GM12878 (cell line): ENCODE results near the gene KEL. TPM values are rescaled to one million over a fixed set of nuclear protein-coding genes. Genes with fewer than 3 reads are reported as not detected.

Experiments
- ATAC-seq: fragments of 200-7000 bp; cut with Tn5 transposase; 3 replicates; pipeline ENCODE4 v1.9.1; 2020; ENCODE audit warnings: mild to moderate bottlenecking, moderate library complexity
- BruUV-seq: library from RNA; stranded (reverse); fragments of 400-500 nt; replicated peaks from 2 replicates; lab custom pipeline; 2021; lab: Mats Ljungman, UMichigan
- CTCF ChIA-PET: fragments of 300-600 bp; sonication (Branson Sonifier 250); formaldehyde crosslinking; extraction: SDS; loops from one replicate; lab custom pipeline; 2021; ENCODE audit warnings: inconsistent platforms; lab: Yijun Ruan, JAX
- POLR2A ChIA-PET: fragments of 350-600 bp; formaldehyde crosslinking; extraction: SDS; loops from one replicate; lab custom pipeline; 2021; ENCODE audit warnings: inconsistent platforms; lab: Charles Lee
- RAD21 ChIA-PET: fragments of 300-600 bp; sonication (Branson Sonifier 250); formaldehyde crosslinking; loops from one replicate; lab custom pipeline; 2023; ENCODE audit warnings: antibody characterized with exemption; ENCODE audit not compliant: unreplicated experiment; lab: Charles Lee
- SMC1A ChIA-PET: fragments of 300-600 bp; sonication (Branson Sonifier 250); formaldehyde crosslinking; loops from one replicate; lab custom pipeline; 2023; ENCODE audit not compliant: unreplicated experiment, uncharacterized antibody; lab: Charles Lee
- DNase-seq: peaks from one replicate; pipeline ENCODE4 v3.0.0-alpha.2; 2011; ENCODE audit warnings: low read depth, low spot score
- FAIRE-seq: peaks from 3 replicates; lab custom pipeline; 2011; peaks lifted over from hg19 to GRCh38; lab: Jason Lieb, UNC
- H2AFZ ChIP-seq: 2 replicates; pipeline ENCODE4 v1.6.0; 2011; ENCODE audit warnings: low read depth, low read length, control low read depth; ENCODE audit not compliant: control insufficient read depth
- H3K27ac ChIP-seq: 2 replicates; pipeline ENCODE4 v1.5.1; 2011; ENCODE audit warnings: control low read depth; ENCODE audit not compliant: control insufficient read depth, insufficient read depth
- H3K27me3 ChIP-seq, 2 experiments: replicated peaks in 1 of 2; 2 replicates each; pipeline versions ENCODE4 v1.6.0 to v1.6.1; 2011; ENCODE audit warnings: low read length in 1 of 2; ENCODE audit not compliant: control insufficient read depth in 2 of 2, insufficient read depth in 2 of 2
- H3K36me3 ChIP-seq, 2 experiments: 2 replicates each; pipeline ENCODE4 v1.5.1; 2011; ENCODE audit warnings: low read length in 1 of 2; ENCODE audit not compliant: control insufficient read depth in 2 of 2, insufficient read depth in 2 of 2
- H3K4me1 ChIP-seq: 2 replicates; pipeline ENCODE4 v1.6.1; 2011; ENCODE audit warnings: mild to moderate bottlenecking, low read length, moderate library complexity, mixed read lengths; ENCODE audit not compliant: control insufficient read depth, insufficient read depth
- H3K4me2 ChIP-seq: 2 replicates; pipeline ENCODE4 v1.6.0; 2011; ENCODE audit warnings: control low read depth; ENCODE audit not compliant: control insufficient read depth, insufficient read depth
- H3K4me3 ChIP-seq: fragments of 200-600 bp; sonication (generic); 2 replicates; pipeline ENCODE4 v1.5.1; 2016
- H3K79me2 ChIP-seq: 2 replicates; pipeline ENCODE4 v1.6.0; 2011; ENCODE audit warnings: low read length; ENCODE audit not compliant: control insufficient read depth, insufficient read depth
- H3K9ac ChIP-seq: 2 replicates; pipeline ENCODE4 v1.8.0; 2011; ENCODE audit warnings: low read length, control low read depth, mixed read lengths; ENCODE audit not compliant: control insufficient read depth, insufficient read depth
- H3K9me3 ChIP-seq: replicated peaks from 3 replicates; pipeline ENCODE4 v1.5.1; 2011; ENCODE audit warnings: mild to moderate bottlenecking, low read length; ENCODE audit not compliant: control insufficient read depth, insufficient read depth
- H4K20me1 ChIP-seq: 2 replicates; pipeline ENCODE4 v1.6.0; 2011; ENCODE audit not compliant: control insufficient read depth, insufficient read depth
- CREB1 ChIP-seq: IDR thresholded peaks from 2 replicates; pipeline ENCODE4 v1.6.1; 2012; ENCODE audit warnings: low read depth, mild to moderate bottlenecking, inconsistent platforms
- EP300 ChIP-seq, 2 experiments: fragments of 150-350 bp in 1 of 2; IDR thresholded peaks; 2 replicates each; pipeline ENCODE4 v1.6.1; 2011 to 2012; ENCODE audit warnings: low read depth in 2 of 2, low read length in 2 of 2, borderline replicate concordance in 1 of 2, improper control_type of control experiment in 1 of 2, inconsistent platforms in 1 of 2; ENCODE audit not compliant: control insufficient read depth in 1 of 2
- ESRRA ChIP-seq: IDR thresholded peaks from 2 replicates; pipeline ENCODE4 v1.6.1; 2012; ENCODE audit warnings: mild to moderate bottlenecking, low read length, improper control_type of control experiment
- HDGF ChIP-seq: fragments of 450-650 bp; IDR thresholded peaks from 2 replicates; pipeline ENCODE4 v1.6.1; 2016; ENCODE audit warnings: antibody characterized with exemption
- IRF4 ChIP-seq: IDR thresholded peaks from 2 replicates; pipeline ENCODE4 v1.6.1; 2011; ENCODE audit warnings: low read depth, low read length
- LARP7 ChIP-seq: fragments of 450-650 bp; IDR thresholded peaks from 2 replicates; pipeline ENCODE4 v1.6.1; 2017; ENCODE audit warnings: mild to moderate bottlenecking
- MYC ChIP-seq: IDR thresholded peaks from 2 replicates; pipeline ENCODE4 v1.6.1; 2011; ENCODE audit warnings: mild to moderate bottlenecking, low read length, moderate library complexity, inconsistent platforms; ENCODE audit not compliant: insufficient read depth, insufficient replicate concordance, insufficient read length, severe bottlenecking
- NR2F1 ChIP-seq: fragments of 450-650 bp; conservative IDR thresholded peaks from 2 replicates; pipeline ENCODE4 v1.6.1; 2017; ENCODE audit warnings: mild to moderate bottlenecking
- PAX8 ChIP-seq: fragments of 450-650 bp; IDR thresholded peaks from 2 replicates; pipeline ENCODE4 v1.6.1; 2017; ENCODE audit warnings: mild to moderate bottlenecking, moderate library complexity
- SMAD1 ChIP-seq: fragments of 450-650 bp; IDR thresholded peaks from 2 replicates; pipeline ENCODE4 v1.6.1; 2018; ENCODE audit warnings: mild to moderate bottlenecking, low read depth; ENCODE audit not compliant: partially characterized antibody
- TARDBP ChIP-seq: IDR thresholded peaks from 2 replicates; pipeline ENCODE4 v1.6.1; 2016; ENCODE audit warnings: borderline replicate concordance
- ZNF217 ChIP-seq: fragments of 450-650 bp; IDR thresholded peaks from 2 replicates; pipeline ENCODE4 v1.6.1; 2017; ENCODE audit warnings: antibody characterized with exemption, mild to moderate bottlenecking
- WGBS: methylation state at CpG from one replicate; pipeline ENCODE4 v1.1.6; 2016; ENCODE audit warnings: low lambda C conversion rate; ENCODE audit not compliant: insufficient replicate concordance, insufficient coverage; ENCODE audit errors: missing lambda C conversion rate; 5-methylcytosine and 5-hydroxymethylcytosine counted together
- in situ Hi-C: fragments of 300-500 bp; cut with MboI; formaldehyde crosslinking; loops from 9 replicates; pipeline ENCODE4 v1.14.3; 2018; ENCODE audit warnings: mixed read lengths
- intact Hi-C: fragments of 100-400 bp; cut with micrococcal nuclease; formaldehyde crosslinking; loops from one replicate; pipeline ENCODE4 v1.14.2; 2022; ENCODE audit not compliant: unreplicated experiment
- polyA plus RNA-seq, 11 experiments: library from polyadenylated mRNA; depleted of rRNA in 4 of 11; unstranded in 6 of 11; stranded (reverse) in 5 of 11; fragments of >200 nt; fragmentation: Nextera tagmentation in 4 of 11; fragmentation: Illumina TruSeq in 1 of 11; extraction: Ambion mirVana in 4 of 11; extraction: Trizol in 1 of 11; gene quantifications; 1 replicate in 1 of 11; 2 replicates in 10 of 11; pipeline versions ENCODE4 v1.2.1 to v1.2.3, GENCODE V29; 2011 to 2016; ENCODE audit warnings: inconsistent platforms in 2 of 11, missing spikeins in 2 of 11, low read depth in 1 of 11
- total RNA-seq, 4 experiments: library from RNA; depleted of rRNA in 3 of 4; stranded (reverse); fragments of >200 nt in 3 of 4; fragmentation: Illumina TruSeq in 1 of 4; extraction: Trizol in 1 of 4; gene quantifications; 2 replicates each; pipeline versions ENCODE4 v1.2.1 to v1.2.3, GENCODE V29; 2013 to 2021

KEL gene
- total and polyA plus RNA-seq, 10 of the 15 experiments (the other 5 are each of a cell fraction or from before 2014, with no cell fraction given), result 0.10 to 0.73 (median 0.23) TPM; not detected in 2

DNA sequence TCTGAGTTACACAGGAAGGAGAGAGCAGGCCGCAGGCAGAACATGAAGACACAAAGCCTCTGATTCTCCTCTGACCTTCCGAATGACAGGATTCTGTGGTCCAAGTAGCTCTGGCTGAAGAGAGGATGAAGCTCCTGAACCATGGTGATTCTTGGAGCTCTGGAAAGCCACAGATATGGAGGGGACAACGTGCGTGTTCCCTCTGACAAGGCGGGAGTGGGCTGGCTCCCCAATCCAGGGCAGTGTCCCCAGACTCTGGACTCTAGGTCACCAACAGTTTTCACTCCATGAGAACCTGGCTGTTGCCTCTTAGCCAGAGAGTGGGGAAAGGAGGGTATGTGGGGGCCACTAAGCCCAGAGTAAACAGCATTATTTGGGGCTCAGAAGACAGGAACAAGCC, 69.2 kb downstream of the KEL start:
- SMC1A ChIA-PET, result no interaction called here
- no peak for DNase-seq
- Histone ChIP-seq H3K36me3 (no peaks in the 10 kb centered on the region), H3K4me2 (no peak overlapping the region), H3K27me3 (peaks cover 0 to 3% of the 10 kb centered on the region in 2 experiments; a peak in 3 of 4 replicates), H4K20me1 (no peaks in the 10 kb centered on the region)
- in situ Hi-C loops, result no loop called here
- no peak for TF ChIP-seq LARP7
- no peak for TF ChIP-seq ZNF217
- no peak for TF ChIP-seq TARDBP
- TF ChIP-seq CREB1, result no peak
- TF ChIP-seq PAX8, result no peak
- TF ChIP-seq HDGF, result no peak
- TF ChIP-seq SMAD1, result no peak
- no peak for TF ChIP-seq ESRRA
- no peak for TF ChIP-seq IRF4
- TF ChIP-seq MYC, result no peak
- no peak for TF ChIP-seq EP300 (IDR thresholded peaks at IDR 0.05; ENCODE audit: borderline replicate concordance in 1 of 2, control insufficient read depth in 1 of 2, low read depth in 2 of 2, low read length in 2 of 2)
- no peak for TF ChIP-seq NR2F1
- TF ChIP-seq, all 136 proteins: peak for 0
- no peak overlapping the region for H3K9ac ChIP-seq
- CTCF ChIA-PET, result interaction anchor here (0.5 to 1.5 kb wide), 3 partner anchors 12 to 239 kb away, joined by 3 read pairs; no protein-coding TSS in a partner anchor
- H3K9me3 ChIP-seq, result no peaks in the 10 kb centered on the region
- BruUV-seq, result no TSS peak
- H3K4me1 ChIP-seq, result no peaks in the 10 kb centered on the region
- RAD21 ChIA-PET, result no interaction called here
- no peaks in the 10 kb centered on the region for H3K79me2 ChIP-seq
- POLR2A ChIA-PET, result no interaction called here
- no peak for ATAC-seq
- H2AFZ ChIP-seq, result no peak overlapping the region
- intact Hi-C loops, result no loop called here
- H3K27ac ChIP-seq, result no peak overlapping the region
- FAIRE-seq, result no peak
- no peak overlapping the region for H3K4me3 ChIP-seq
- WGBS, result 20% methylated on average over 5 of the region's 5 CpGs
